BE2C (cell line): Measurements from ENCODE around the gene C12orf75.
"Not testable (repeated sequence)": the region's sequence is repeated elsewhere in the genome, so short reads cannot be mapped to it uniquely, and the experiment has no call there.

Experiments used
- DNase-seq: peaks from one replicate; pipeline ENCODE4 v3.0.0-alpha.2; 2020
- H3K27me3 ChIP-seq: fragments of 250-450 bp; sonication (Bioruptor Pico); 2 replicates; pipeline ENCODE4 v1.5.1; 2020; ENCODE audit warnings: mild to moderate bottlenecking
- H3K36me3 ChIP-seq: fragments of 250-450 bp; sonication (Bioruptor Pico); 2 replicates; pipeline ENCODE4 v1.5.1; 2020; ENCODE audit warnings: mild to moderate bottlenecking
- H3K4me1 ChIP-seq: fragments of 250-450 bp; sonication (Bioruptor Pico); 2 replicates; pipeline ENCODE4 v1.5.1; 2020
- H3K4me3 ChIP-seq: 2 replicates; pipeline ENCODE4 v1.5.1; 2011; ENCODE audit warnings: low read depth, low read length
- H3K9me3 ChIP-seq: fragments of 250-450 bp; sonication (Bioruptor Pico); 2 replicates; pipeline ENCODE4 v1.5.1; 2020
- TF ChIP-seq, protein P1 (sequence below): IDR thresholded peaks from 2 replicates; pipeline ENCODE4 v1.5.1; 2012; ENCODE audit warnings: mild to moderate bottlenecking, low read depth, low read length

Gene C12orf75

DNA sequence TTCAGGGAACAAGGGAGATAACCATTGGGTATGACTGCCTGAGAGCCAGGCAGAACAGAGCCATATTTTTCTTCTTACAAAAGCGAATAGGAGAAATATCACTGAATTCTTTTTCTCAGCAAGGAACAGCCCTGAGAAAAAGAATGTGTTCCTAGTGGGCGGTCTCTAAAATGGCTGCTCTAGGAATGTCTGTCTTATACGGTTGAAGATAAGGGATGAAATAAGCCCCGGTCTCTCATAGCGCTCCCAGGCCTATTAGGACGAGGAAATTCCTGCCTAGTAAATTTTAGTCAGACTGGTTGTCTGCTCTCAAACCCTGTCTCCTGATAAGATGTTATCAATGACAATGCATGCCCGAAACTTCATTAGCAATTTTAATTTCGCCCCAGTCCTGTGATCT lies 16.7 kb upstream of the C12orf75 start:
- H3K4me3 ChIP-seq, H3K27me3 ChIP-seq, DNase-seq, H3K9me3 ChIP-seq, H3K4me1 ChIP-seq, H3K36me3 ChIP-seq: not testable (repeated sequence)

DNA sequence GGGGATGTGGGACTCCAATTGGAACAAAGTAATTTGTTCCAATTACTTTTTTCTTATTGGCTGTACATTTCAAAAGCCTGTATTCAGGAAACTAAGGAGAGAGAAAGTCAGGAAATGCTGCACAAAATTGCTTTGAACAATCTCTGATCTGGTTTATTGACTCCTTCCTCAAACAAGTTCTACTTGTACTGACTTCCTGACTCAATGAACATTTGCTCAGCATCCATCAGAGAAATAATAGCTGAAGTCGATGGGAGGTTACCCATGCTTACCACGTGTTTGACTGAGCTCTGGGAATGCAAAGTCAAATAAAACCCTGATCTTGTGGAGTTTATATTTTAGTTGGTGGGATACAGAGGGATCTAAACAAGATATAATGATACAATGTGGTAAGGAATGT lies 15.4 kb upstream of the C12orf75 start:
- Histone ChIP-seq H3K4me1 (no peaks in the 10 kb centered on the region), H3K4me3 (no peak overlapping the region), H3K9me3 (no peaks in the 10 kb centered on the region), H3K27me3 (no peaks in the 10 kb centered on the region), H3K36me3 (no peaks in the 10 kb centered on the region)
- TF ChIP-seq, protein P1, sequence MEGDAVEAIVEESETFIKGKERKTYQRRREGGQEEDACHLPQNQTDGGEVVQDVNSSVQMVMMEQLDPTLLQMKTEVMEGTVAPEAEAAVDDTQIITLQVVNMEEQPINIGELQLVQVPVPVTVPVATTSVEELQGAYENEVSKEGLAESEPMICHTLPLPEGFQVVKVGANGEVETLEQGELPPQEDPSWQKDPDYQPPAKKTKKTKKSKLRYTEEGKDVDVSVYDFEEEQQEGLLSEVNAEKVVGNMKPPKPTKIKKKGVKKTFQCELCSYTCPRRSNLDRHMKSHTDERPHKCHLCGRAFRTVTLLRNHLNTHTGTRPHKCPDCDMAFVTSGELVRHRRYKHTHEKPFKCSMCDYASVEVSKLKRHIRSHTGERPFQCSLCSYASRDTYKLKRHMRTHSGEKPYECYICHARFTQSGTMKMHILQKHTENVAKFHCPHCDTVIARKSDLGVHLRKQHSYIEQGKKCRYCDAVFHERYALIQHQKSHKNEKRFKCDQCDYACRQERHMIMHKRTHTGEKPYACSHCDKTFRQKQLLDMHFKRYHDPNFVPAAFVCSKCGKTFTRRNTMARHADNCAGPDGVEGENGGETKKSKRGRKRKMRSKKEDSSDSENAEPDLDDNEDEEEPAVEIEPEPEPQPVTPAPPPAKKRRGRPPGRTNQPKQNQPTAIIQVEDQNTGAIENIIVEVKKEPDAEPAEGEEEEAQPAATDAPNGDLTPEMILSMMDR, result no peak
- DNase-seq, result no peak

DNA sequence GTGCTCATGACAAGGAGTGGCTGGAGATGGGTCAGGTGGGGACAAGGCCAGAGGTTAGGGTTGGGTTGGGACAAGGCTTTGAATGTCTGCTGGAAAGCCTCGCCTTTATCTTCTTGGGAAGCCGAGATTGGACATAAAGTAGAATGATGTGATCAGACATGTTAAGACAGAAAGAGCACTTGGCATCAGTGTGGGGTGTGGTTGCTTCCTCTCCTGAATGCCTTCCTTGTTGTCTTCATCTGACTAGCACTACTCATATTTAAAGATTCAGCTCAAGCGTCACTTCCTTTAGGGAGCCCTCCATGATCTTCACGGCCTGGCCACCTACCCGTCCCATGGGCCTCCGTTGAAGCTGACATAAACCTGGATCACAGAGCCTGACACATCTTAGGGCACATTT lies 14.8 kb upstream of the C12orf75 start:
- no peaks in the 10 kb centered on the region for H3K27me3 ChIP-seq
- no peaks in the 10 kb centered on the region for H3K4me1 ChIP-seq
- no peak overlapping the region for H3K4me3 ChIP-seq
- TF ChIP-seq, protein P1, result no peak
- no peaks in the 10 kb centered on the region for H3K9me3 ChIP-seq
- no peaks in the 10 kb centered on the region for H3K36me3 ChIP-seq
- no peak for DNase-seq

DNA sequence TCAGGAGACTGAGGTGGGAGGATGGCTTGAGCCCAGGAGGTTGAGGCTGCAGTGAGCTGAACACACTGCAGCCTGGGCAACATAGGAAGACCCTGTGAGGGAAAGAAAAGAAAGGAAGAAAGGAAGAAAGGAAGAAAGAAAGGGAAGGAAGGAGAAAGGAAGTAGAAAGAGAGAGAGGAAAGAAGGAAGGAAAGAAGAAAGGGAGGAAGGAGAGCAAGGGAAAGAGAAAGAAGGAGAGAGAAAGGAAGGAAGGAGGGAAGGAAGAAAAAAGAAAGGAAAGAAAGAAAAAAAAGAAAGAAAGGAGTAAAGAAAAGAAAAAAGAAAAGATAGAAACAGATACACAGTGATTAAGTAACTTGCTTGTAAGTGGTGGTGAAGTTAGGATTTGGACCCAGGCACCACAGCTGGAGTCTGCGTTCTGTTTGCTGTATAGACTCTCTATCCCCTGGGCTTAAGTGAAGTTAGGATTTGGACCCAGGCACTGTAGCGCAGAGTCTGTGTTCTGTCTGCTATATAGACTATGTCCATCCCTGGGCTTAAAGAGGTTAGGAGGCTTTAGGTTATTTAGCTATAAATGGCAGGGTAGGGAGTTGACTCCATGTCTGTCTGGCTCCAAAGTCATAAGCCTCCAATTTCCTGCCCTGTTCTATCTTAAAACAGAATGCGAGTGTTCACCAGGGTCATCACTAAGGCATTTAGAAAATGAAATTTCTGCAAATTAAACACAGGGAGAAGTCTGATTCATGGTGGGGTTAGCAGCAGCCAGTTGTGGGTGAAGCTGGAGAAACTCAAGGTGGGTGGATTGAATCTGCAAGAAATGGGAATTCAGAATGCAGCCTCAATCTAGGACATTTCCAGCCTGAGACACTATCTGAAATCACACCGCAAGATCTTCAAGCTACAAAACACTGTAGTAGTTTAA lies 13.3 kb upstream of the C12orf75 start:
- H3K36me3 ChIP-seq, result no peaks in the 10 kb centered on the region
- no peaks in the 10 kb centered on the region for H3K4me1 ChIP-seq
- no peaks in the 10 kb centered on the region for H3K9me3 ChIP-seq
- H3K4me3 ChIP-seq, result no peak overlapping the region
- no peaks in the 10 kb centered on the region for H3K27me3 ChIP-seq
- TF ChIP-seq, protein P1, result no peak
- no peak for DNase-seq

DNA sequence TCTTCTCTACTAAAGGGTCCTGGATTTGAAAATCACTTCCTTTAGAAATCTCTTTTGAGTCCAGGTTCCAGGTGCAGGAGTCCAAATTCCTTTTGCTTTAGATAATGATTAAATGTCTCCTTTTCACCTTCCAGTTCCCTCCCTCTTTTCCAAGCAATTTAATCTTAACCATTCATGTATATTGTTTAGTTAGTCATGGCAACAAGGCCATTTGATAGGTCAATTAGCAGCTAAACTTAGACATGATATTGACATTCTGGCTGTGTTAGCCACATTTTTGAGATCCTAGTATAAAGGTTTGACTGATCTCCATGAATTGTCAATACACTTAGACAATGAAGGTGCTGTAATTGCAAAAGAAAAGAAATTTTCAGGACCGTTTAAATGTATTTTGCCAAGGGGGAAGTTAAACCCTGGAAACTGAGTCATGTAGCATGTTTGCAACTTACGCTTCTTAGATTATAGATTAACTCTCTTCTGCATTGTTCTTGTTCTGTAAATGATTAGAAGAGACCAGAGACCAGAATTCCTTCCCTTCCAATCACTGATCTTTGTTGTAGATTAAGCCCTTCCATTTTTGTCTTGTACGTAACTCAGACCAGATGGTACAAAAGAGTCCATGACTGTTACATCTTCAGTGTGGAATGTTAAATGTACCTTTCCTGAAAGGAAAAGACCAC lies 12.4 kb upstream of the C12orf75 start:
- Histone ChIP-seq H3K9me3 (no peaks in the 10 kb centered on the region), H3K27me3 (no peaks in the 10 kb centered on the region), H3K4me1 (no peaks in the 10 kb centered on the region), H3K4me3 (no peak overlapping the region), H3K36me3 (no peaks in the 10 kb centered on the region)
- DNase-seq, result no peak
- TF ChIP-seq, protein P1, result no peak

DNA sequence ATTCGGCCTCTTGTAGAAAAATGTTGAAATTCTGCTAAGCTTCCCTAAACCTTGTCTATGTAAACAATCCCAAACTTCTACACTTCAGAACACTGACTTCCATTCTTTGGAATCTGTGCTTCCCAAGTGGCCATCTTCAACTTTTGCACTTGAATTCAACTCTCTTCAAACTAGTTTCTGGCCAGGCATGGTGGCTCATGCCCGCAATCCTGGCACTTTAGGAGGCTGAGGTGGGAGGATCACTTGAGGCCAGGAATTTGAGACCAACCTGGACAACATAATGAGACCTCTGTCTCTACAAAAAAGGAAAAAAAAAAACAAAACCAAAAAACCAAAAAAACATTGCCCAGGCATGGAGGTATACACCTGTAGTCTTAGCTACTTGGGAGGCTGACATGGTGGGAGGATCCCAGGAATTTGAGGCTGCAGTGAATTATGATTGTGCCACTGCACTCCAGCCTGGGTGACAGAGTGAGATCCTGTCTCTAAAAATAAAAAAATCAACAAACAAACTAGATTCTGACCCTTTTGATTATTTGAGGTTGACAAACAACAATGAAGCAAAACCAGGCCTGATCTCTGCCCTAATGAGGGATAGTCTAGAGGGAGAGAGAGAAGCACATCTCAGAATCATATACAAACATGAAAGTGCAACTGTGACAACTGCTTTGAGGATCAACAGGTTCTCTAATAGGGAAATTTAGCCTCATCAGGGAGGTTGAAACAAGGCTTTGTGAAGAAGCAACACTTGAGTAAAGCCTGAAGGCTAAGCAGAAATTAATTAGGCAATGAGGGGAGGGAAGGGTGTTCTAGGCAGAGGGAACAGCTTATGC lies 11.6 kb upstream of the C12orf75 start:
- H3K36me3 ChIP-seq, result no peaks in the 10 kb centered on the region
- no peaks in the 10 kb centered on the region for H3K4me1 ChIP-seq
- H3K27me3 ChIP-seq, result no peaks in the 10 kb centered on the region
- DNase-seq, result no peak
- H3K4me3 ChIP-seq, result no peak overlapping the region
- no peaks in the 10 kb centered on the region for H3K9me3 ChIP-seq
- TF ChIP-seq, protein P1, result no peak
